ENCODE measurements around the gene BZW2.
"Not testable (repeated sequence)": the region's sequence is repeated elsewhere in the genome, so short reads cannot be mapped to it uniquely, and the experiment has no call there.

Gene BZW2

DNA sequence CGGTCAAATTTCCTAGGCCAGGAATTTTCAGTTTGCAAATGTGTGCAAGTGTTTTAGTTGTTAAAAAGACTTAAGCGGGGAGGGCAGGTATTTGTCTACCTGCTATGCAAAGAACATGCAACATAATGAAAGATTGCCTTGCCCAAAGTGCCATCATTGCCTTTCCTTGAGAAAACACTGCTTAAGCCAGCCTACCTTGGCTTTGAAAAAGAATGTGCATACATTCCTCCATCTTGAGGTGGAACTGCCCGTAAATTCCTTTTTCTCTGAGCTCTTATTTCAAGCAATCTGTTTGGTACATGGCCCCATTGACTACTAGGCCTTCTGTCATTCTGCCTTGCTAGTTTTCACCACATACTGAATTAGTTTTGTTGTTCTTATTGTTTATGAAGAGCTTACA, 29.3 kb downstream of the BZW2 start:
- DNase-seq: no peak

DNA sequence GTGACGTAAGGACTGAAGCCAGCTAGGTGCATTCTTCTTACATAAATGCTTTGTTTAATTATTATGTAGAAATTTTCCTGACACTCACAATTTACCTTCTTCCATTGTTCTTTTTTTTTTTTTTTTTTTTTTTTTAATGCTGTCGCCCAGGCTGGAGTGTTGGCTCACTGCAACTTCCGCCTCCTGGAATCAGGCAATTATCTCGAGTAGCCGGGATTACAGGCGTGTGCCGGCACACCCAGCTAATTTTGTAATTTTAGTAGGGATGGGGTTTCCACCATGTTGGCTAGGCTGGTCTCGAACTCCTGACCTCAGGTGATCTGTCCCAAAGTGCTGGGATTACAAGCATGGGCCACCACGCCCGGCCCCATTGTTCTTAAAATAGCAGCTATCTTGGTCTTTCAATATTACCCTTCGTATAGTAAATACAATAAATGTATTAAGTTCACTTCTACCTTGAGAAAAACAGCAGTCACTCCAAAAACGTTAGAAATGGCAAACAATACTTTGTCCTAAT, 32.1 kb downstream of the BZW2 start:
- no peak for DNase-seq

DNA sequence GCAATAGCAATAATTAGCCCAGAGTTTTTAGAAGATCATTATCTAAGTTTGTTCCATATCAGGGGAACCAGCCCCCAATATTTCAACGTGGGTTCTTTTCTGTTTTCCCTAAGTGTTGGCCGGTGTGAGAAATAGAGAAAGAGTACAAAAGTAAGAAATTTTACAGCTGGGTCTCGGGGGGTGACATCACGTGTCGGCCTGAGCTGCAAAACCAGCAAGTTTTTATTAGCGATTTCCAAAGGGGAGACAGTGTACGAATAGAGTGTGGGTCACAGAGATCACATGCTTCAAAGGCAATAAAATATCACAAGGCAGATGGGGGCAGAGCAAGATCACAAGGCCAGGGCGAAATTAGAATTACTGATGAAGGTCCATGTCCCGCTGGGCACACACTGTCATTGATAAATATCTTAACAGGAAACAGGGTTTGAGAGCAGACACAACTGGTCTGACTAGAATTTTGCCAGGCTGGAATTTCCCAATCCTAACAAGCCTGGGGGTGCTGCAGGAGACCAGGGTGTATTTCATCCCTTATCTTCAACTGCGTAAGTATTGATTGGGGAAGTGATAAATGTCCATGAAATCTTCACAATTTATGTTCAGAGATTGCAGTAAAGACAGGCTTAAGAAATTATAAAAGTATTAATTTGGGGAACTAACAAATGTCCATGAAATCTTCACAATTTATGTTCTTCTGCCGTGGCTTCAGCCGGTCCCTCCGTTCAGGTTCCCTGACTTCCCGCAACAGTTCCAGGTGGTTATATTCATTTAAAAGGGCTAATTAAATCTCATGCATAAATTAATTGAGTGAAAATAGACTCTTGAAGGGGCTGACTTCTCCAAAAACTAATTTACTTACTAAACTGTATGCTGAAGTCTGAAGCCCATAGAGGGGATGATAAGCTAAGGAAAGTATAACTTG, 32.9 kb downstream of the BZW2 start:
- not testable (repeated sequence) for DNase-seq

DNA sequence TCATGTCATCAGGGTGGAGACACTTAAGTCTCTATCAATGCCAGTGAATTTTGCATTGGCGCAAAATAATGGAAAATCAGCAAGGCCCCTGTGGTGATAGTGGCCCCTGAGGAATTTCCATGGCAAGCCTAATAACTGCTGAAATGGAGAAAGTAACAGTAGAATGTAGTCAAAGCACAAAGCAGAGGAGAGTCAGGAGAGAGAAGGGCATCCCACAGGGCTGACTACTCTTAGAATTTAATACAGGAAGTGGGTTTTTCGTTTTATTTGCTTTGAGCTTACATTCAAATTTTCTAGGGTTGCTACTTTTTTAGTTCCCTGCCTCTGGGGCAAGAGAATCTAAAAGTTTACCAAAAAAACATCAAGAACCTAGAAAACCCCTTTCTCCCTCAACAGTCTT, 39.0 kb downstream of the BZW2 start:
- no peak for DNase-seq

DNA sequence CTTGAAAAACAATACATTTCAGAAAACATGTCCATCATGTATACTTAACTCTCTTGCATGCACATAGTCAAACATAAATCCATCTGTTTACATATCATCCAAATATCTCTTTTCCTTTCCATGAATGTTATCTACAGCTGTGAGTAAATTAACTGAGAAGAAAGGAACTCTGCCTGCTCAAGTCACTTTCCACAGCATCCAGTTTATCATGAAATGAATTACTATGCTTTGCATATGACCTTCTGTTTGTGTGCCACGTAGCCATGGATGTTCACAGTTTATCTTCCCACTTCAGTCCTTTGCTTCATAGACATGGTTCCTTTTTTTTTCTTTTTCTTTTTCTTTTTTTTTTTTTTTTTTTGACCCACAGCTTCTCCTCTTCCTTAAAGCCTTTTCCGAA, 39.6 kb downstream of the BZW2 start:
- no peak for DNase-seq

DNA sequence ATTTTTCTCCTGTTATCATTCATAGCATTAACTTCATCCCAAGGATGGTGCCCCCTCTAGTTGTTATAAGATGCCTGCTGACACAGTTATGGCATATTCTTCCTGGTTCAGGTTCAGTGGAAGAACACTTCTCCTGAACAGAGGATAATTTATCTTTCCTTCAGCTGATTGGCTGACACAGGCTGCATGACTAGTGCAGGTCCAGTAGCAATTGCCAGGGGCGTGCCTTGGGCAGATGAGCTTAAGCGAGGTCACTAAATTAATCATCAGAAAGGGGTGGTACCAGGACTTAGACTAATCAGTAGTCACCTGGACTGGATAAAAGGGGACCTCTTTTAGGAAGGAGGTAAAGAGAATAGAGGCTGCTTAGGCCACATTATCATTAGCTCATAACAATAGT, 42.3 kb downstream of the BZW2 start:
- no peak for DNase-seq

DNA sequence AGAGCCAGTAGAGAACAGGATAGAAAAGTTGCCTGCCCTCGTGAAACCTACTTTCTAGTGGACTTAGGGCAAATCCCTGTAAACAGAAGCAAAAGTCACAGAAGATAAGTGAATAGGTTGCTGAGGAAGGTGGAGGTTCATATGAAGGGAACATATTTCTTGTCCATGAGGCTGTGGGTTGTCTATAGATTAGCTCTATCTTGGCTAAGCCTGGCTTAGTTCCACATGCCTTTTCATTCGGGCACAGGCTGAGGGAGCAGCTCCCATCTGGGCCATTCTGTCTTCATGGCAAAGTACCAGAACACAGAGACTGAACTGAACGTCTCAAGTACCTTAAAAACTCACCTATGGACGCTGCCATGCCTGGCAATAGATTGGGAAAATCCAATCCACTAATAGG, 45.3 kb downstream of the BZW2 start:
- no peak for DNase-seq

DNA sequence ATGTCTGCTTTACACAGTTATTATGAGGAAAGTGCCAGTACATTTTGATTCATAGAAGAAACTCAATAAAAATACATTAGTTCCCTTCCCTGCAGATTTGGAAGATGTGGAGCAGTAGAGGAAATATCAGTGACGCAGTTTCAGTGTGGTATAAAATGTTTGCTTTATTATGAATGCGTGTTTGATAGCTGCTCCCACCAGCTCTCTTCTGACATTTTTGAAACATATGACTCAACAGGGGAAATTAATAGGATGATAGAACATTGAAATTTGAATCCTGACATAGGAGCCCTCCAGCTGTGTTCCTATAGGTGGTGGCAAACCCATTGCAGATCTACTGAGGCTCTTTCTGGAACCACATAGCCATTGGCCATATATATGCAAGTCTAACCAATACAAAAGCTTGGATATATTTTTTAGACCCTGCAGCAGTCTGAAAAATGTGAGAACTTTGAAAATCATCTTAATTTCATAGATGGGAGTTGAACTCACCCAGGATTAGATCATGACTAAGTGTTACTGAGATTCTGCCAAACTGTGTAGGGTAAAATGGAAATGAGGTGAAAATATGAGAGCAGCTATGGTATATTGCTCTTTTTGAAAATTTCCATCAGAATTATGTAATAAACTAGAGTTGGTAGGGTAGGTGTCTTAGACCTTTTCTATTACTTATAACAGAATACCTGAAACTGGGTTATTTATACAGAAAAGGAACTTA, 47.8 kb downstream of the BZW2 start:
- no peak for DNase-seq

DNA sequence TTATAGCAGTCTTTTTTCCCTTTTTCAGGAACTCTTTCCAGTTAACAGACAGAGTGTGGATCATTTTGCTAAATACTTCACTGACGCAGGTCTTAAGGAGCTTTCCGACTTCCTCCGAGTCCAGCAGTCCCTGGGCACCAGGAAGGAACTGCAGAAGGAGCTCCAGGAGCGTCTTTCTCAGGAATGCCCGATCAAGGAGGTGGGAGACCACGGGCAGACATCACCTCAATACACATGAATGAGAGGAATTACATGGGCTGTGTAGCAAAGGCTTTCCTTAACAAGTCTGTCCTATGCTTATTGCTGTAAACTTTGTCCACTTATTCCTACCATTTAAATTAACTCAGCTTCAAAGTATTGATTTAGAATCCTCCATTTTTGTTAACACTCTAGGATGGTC, 48.8 kb downstream of the BZW2 start:
- DNase-seq: no peak

DNA sequence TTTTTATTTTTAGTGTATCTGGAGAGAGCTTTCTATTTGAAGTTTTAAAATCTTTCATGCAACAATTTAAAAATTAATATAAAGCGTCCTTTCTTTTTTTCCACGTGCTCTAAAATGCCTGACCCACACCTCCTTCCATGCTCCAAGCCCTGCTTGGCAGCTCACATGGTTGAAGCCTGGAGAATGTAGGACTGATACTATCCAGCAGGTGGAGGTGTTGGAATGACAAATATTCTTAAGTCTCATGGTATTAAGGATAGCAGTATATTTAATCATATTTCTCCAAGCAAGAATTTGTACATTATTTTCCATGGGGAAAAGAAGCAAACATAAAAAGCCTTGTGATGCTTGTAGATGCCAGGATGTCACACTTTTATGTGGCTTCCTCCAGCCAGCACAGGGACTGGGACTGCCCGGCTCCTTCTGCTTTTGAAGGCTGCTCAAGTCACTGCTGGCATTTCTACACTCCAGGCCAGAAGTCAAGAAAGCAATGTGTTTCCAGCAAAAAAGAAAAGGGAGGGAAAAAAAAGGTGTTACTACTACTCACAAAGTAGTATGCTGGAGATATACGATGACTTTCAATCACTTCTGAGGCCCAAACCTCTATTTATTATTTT, 49.7 kb downstream of the BZW2 start:
- DNase-seq: peak; percentile 35

DNA sequence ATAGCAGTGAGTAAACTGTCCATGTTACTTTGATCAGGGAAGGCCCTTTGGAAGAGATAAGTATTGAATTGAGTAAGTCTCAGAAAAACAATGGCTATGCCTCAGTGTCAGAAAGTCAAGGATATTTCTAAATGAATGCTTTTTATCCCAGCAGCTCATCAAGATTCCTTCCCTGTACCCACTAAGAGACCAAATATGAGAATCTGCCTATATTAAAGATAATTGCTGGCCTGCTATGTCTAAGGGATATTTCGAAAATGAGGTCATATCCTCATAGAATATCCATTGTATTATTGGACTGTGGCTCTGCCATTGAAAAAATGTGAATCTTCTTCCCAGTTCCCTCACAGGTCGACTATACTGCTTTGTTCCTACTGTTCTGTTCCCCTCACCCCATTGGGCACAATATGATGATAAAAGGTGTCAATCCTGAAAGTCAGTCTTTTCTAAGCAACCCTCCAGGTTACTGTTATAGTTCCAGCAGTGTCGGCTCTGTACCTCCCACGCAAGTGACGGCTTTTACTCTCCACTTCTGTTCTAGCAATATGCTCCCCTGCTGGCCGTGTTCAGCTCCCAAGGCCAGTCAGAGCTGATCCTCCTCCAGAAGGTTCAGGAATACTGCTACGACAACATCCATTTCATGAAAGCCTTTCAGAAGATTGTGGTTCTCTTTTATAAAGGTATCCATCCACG, 51.7 kb downstream of the BZW2 start:
- DNase-seq: no peak

DNA sequence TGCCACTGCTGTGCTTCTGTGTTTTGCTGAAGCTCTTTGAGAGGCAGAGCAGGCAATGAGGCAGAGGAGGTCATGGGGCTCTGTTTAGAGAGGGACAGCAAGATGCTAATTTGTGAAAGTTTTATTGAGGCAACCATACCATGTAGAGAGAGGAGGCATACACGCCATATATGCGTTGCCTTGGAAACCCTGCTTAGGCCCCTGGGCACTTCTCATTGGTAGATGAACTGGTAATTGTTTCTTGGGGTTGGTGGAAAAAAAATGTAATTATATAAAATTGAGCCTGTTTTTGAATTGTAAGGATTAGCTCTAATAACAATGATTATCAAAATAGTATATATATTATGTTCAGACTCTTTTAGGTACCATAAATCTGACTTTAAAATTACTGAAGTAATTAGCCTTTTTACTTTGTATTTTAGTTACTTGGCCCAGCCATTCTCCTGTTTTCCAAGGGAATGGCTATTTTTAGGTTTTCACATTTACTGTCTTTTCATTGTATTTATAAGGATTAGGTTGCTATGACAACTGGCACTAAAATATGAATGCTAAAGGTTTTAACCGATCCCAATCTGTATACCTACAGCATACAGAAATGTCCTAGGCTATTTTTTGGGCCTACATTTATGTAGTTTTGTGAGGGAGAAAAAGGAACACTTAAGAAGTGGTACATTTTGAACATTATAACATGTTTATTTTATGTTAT, 52.4 kb downstream of the BZW2 start:
- DNase-seq: no peak

DNA sequence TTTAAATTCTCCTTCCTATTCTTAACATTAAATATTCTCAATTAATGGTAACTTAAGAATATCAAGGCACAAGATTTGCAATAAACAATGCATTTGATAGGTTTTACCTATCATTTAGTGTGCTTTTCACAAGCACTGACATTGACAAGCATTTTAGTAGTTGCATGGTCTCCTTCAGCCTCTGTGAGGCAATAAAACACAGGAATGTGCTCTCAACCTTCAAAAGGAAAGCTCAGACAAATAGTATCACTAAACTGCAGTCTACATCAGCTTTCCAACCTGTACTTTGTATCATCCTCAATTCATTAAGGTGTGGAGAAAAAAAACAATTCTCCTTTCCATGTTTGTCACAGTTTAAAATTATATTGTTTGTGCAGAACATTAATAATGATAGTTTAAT, 56.5 kb downstream of the BZW2 start:
- no peak for DNase-seq

DNA sequence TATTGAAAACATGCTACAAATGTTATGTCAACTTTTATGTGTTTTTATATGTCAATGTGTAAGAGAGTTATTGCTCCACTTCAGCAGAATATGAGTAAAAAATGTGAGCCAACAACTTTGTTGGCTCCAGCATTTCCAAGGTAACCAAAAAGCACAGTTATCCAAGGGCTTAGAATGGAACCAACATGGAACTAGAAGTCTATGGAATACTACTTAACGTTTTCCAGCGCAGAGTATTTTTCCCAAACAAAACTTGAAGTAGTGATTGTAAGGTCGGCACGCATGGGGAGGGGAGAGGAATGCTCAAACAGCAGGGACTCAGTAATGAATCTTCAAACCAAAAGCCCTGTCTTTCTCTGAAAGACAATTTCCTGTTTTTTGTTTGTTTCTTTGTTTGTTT, 62.5 kb downstream of the BZW2 start:
- no peak for DNase-seq

DNA sequence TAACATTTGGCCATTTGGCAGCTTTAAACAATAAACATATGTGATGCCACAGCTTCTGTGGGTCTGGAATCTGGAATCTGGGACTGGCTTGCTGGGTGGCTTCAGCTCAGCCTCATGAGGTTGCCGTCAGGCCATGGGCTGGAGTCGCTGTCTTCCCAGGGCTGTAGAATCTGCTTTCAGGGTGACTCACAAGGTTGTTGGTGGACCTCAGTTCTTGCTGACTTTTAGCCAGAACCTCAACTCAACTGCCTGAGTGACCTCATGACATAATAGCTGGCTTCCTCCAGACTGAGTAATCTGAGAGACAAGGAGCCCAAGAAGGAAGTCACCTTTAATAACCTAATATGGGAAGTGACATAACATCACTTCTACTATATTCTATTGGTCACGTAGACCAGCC, 63.0 kb downstream of the BZW2 start:
- no peak for DNase-seq

DNA sequence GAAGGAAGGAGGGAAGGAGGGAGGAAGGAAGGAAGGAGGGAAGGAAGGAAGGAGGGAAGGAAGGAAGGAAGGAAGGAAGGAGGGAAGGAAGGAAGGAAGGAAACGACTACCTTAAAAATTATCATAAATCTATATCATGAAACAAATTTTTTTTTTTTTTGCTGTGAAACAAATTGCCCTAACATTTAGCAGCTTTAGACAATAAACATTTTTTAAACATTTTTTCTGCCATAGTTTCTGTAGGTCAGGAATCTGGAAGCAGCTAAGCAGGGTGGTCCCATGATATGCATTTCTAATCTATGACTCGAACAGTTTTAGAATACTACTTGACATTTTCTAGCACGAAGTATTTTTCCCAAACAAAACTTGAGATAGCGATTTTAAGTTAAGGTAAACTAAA, 64.7 kb downstream of the BZW2 start:
- DNase-seq: no peak

DNA sequence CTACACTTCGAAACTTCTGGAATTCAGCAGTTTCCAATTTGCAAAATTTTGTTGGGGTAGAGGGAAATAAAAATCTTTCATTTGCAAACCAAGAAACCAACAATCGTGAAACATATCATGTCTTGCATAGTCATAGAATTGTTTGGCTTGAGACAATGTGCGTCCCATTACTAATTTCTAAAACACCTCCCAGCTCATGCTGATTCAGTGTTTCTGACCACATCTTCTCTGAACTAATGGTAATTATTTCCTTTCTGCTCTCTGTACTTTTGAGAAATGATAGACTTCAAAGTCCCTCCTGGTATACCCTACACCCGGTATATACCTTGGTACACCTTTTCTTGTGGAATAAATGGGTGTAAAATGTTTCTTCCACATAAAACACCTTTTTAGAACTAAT, 65.7 kb downstream of the BZW2 start:
- DNase-seq: no peak

DNA sequence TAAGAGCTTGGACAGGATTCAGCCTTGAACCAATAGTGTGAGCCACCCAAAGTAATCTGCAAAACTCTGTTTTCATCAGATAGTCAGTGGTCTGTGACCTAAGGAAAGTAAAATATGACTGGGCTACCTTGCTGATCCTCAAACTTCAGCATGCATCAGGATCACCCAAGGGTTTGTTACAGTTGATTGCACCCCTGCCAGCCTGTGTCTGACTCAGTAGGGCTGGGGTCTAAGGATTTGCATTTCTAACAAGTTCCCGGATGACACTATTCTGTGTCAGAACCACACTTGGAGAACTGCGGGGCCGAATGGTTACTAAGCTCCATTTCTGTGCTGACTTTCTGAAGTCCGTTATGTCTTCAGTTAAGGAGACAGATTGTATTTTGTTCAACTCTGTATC, 66.9 kb downstream of the BZW2 start:
- DNase-seq: no peak

DNA sequence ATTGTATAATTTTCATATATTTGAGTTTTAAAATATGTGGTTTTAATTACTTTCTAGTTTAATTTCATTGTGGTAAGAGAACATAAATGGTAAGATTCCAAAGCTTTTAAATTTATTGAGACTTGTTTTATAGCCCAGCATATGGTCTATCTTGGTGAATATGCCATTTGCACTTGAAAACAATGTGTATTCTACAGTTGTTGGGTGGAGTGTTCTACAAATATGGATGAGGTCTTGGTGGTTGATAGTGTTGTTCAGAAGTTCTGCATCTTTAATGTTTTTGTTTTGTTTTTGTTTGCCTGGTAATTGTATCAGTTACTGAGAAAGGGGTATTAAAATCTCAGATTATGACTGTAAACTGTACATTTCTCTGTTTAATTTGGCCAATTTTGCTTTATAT, 69.9 kb downstream of the BZW2 start:
- DNase-seq: no peak

DNA sequence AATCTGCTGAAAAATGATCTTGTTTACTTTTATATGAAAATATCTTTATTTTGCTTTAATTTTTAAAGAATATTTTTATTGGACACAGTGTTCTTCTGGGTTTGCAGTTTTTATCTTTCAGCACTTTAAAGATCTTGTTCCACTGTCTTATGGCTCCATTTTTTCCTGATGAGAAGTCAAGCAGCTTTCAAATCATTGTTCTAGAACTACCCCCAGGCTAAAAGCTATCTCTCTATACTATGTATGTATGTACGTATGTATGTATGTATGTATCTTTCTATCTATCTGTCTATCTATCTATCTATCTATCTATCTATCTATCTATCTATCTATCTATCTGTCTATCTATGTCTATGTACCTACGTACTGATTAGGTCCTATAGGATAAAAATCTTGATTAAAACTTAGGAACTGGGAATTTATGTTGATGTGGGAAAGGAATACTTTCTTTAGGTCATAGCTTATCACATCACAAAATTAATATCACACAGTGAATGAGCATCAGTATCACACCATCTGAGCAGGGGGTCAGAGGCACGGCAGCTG, 72.2 kb downstream of the BZW2 start:
- DNase-seq: no peak

DNA sequence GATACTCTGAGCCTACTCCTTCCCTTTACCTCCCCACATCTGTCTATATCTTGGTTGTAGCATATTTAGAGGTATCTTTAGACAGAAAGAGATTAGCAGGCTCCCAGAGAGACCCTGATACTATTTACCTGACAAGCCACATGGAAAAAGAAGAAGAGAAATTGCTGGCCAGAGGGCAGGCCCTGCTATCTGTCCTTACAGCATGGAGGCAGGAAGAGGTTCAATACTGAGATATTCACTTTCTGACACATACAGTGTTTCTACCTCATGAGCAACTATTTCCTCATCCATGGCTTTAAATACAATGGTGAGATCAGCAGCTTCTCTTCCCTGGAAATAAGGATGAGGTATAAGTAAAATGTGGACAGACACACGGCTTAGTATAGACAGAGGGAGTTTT, 73.7 kb downstream of the BZW2 start:
- DNase-seq: no peak

DNA sequence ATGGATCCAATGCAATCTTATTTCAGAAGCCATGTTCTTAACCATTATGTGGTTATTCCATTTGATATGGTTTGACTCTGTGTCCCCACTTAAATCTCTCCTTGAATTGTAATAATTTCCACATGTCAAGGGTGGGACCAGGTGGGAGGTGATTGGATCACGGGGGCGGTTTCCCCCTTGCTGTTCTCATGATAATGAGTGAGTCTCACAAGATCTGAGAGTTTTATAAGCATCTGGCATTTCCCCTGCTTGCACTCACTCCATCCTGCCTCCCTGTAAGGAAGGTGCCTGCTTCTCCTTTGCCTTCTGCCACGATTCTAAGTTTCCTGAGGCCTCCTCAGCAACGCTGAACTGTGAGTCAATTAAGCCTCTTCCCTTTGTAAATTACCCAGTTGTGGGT, 75.6 kb downstream of the BZW2 start:
- no peak for DNase-seq

Measured in left hindlimb (tissue), 1 donor.